IPS DF 6.9 (cell line): ENCODE results near the gene CAPRIN2.

Source experiments
- DNase-seq: peaks from one replicate; pipeline ENCODE4 v3.0.0-alpha.2; 2013; ENCODE audit warnings: low read depth, low spot score
- H3K27ac ChIP-seq: one replicate; pipeline ENCODE4 v1.5.1; 2013; ENCODE audit warnings: low read length, control low read depth
- H3K27me3 ChIP-seq: 2 replicates; pipeline ENCODE4 v1.6.1; 2013; ENCODE audit warnings: mild to moderate bottlenecking, low read length; ENCODE audit not compliant: control insufficient read depth, insufficient read depth
- H3K36me3 ChIP-seq: 2 replicates; pipeline ENCODE4 v1.6.1; 2013; ENCODE audit warnings: low read length; ENCODE audit not compliant: control insufficient read depth, insufficient read depth
- H3K4me1 ChIP-seq: 2 replicates; pipeline ENCODE4 v1.6.1; 2013; ENCODE audit warnings: low read length; ENCODE audit not compliant: control insufficient read depth, insufficient read depth
- H3K4me3 ChIP-seq: 2 replicates; pipeline ENCODE4 v1.5.1; 2013; ENCODE audit warnings: mild to moderate bottlenecking, low read length
- H3K9me3 ChIP-seq: 2 replicates; pipeline ENCODE4 v1.6.1; 2013; ENCODE audit warnings: low read length, inconsistent platforms; ENCODE audit not compliant: control insufficient read depth, insufficient read depth
- WGBS: extraction: QIAGEN DNeasy Blood & Tissue Kit; methylation state at CpG from one replicate; pipeline ENCODE4 v1.1.7; 2013; ENCODE audit warnings: mixed read lengths, missing lambda C conversion rate; ENCODE audit not compliant: insufficient read length, insufficient coverage; 5-methylcytosine and 5-hydroxymethylcytosine counted together

CAPRIN2 gene

DNA sequence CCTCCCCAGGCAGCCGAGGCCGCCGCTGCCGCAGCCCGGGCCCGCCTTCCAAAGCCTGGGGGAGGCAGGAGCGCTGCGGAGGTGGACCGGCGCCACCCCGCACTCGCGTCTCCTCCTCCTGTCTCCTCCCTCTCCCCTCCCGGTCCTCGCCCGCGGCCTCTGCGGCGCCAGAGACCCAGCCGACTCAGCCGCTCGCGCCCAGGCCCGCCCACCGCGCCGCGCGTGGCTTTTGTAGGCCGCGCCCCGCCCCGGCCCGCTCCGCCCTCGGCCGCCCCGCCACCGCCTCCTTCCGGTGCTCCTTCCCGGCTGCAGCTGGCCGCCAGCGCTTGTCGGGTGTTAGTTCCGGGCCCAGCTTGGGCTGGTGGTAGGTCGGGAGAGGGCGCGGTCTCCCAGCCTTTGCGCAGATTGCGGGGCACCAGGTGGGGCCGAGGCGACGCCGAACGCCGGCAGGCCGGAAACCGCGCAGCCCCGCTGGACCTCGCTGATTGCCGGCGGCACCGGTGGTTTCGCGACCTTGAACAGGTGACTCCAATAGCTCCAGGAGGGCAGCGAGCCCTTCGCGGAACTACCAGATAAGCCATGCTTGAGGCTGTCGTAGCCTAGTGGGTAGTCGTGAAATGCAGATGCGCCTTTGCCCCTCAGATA lies at the start of gene CAPRIN2:
Gene CAPRIN2 (minus strand): TSS at position 202 of the 645 bp plus-strand sequence. CDS start 1,431 bp downstream, outside the sequence.
- Histone ChIP-seq H3K36me3 (no peaks in the 10 kb centered on the region), H3K4me1 (peaks cover 3% of the 10 kb centered on the region; the same call in 1 of the 2 replicates), H3K9me3 (no peaks in the 10 kb centered on the region), H3K4me3 (peak within 1 kb of the TSS; percentile 59; the same call in 1 of the 2 replicates), H3K27ac (no peak within 1 kb of the TSS), H3K27me3 (no peaks in the 10 kb centered on the region)
- peak; percentile 78 for DNase-seq
- no CpG with 5 or more reads among the region's 72 CpGs for WGBS

DNA sequence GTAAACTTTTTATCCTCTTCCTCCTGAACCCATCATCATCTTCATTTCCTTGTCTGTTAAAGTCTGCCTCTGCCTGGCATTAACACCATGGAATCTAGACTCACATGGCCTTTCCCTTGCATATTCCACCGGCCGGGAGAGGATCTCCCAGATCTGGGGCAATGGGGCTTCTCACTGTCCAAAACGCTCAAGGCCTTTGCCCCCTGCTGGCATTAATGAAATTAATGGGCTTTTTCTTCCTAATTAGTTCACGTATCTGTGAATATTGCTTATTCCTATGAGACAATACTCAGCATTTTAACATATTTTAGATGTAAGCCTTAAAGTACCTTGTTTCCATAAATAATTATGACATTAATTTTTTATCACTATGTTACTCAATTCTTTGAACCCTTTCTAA lies 42.9 kb upstream of the CAPRIN2 start:
- H3K36me3 ChIP-seq, result no peaks in the 10 kb centered on the region
- no peak overlapping the region for H3K27ac ChIP-seq
- H3K9me3 ChIP-seq, result no peaks in the 10 kb centered on the region; the same call in 1 of the 2 replicates
- no peak overlapping the region for H3K4me3 ChIP-seq
- peaks cover 4% of the 10 kb centered on the region; the same call in 1 of the 2 replicates for H3K4me1 ChIP-seq
- no peaks in the 10 kb centered on the region for H3K27me3 ChIP-seq
- no peak for DNase-seq
- WGBS, result no CpG with 5 or more reads among the region's 4 CpGs

- DNase-seq, result no peak
- Histone ChIP-seq H3K4me1 (peaks cover 4% of the 10 kb centered on the region; the same call in 1 of the 2 replicates), H3K27me3 (no peaks in the 10 kb centered on the region), H3K27ac (no peak overlapping the region), H3K36me3 (no peaks in the 10 kb centered on the region), H3K9me3 (no peaks in the 10 kb centered on the region; the same call in 1 of the 2 replicates), H3K4me3 (peak overlapping the region; percentile 22; the same call in 1 of the 2 replicates)
- no CpG with 5 or more reads among the region's 22 CpGs for WGBS
These were observed 42.2 kb upstream of the CAPRIN2 start for GRCh38 chr12:30796891-30797371.

- Histone ChIP-seq H3K4me1 (peaks cover 4% of the 10 kb centered on the region; the same call in 1 of the 2 replicates), H3K27me3 (no peaks in the 10 kb centered on the region), H3K36me3 (no peaks in the 10 kb centered on the region), H3K27ac (no peak overlapping the region), H3K4me3 (peak overlapping the region; percentile 53; the same call in 1 of the 2 replicates), H3K9me3 (no peaks in the 10 kb centered on the region; the same call in 1 of the 2 replicates)
- whole genome bisulfite sequencing, result no CpG with 5 or more reads among the region's 38 CpGs
- DNase-seq, result no peak
These were observed 41.6 kb upstream of the CAPRIN2 start for GRCh38 chr12:30796313-30796780.

DNA sequence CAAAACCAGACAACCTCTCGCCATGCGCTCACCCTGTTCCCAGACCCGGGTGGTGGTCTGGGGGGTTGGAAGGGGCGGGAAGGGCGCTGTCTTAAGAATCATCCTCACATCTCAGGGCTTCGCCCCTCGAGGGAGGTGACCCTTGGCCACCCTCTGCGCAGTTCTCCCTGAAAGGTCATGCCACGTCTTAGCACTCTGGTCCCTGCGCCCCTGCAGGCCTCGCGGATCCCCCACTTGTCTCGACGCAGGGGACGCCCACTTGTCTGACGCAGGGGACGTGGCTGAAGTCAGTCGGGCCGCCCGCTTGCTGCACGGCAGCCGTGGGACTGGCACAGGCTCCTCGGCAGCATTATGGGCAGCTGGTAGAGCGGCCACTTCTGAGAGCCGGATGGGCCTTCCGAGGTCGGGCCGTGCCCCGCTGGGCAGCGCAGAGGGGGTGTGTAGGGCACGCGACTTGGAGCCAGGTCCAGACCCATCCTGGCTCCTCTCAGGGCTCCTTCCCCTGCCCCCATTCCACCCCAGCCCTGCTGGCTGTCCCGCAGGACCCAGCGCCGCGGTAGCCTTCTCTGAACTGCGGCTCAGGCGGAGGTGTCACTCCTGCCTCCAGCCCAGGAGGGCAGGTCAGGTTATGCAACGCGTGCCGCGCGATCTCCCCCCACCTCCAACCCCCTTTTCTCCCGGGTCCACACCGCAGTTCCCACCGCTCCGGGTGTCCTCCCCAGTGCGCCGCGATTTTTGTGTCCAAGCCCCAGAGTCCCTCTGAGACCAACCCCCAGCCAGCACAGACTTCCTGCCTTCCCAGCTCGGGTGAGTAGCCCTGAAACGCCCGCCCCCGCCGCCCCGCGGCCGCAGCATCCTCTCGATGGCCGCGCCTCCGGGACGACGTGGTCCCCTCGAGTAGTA lies 40.9 kb upstream of the CAPRIN2 start:
- WGBS, result no CpG with 5 or more reads among the region's 65 CpGs
- Histone ChIP-seq H3K27me3 (no peaks in the 10 kb centered on the region), H3K4me3 (peak overlapping the region; percentile 53; the same call in 1 of the 2 replicates), H3K27ac (no peak overlapping the region), H3K36me3 (no peaks in the 10 kb centered on the region), H3K4me1 (peaks cover 4% of the 10 kb centered on the region; the same call in 1 of the 2 replicates), H3K9me3 (no peaks in the 10 kb centered on the region; the same call in 1 of the 2 replicates)
- no peak for DNase-seq

DNA sequence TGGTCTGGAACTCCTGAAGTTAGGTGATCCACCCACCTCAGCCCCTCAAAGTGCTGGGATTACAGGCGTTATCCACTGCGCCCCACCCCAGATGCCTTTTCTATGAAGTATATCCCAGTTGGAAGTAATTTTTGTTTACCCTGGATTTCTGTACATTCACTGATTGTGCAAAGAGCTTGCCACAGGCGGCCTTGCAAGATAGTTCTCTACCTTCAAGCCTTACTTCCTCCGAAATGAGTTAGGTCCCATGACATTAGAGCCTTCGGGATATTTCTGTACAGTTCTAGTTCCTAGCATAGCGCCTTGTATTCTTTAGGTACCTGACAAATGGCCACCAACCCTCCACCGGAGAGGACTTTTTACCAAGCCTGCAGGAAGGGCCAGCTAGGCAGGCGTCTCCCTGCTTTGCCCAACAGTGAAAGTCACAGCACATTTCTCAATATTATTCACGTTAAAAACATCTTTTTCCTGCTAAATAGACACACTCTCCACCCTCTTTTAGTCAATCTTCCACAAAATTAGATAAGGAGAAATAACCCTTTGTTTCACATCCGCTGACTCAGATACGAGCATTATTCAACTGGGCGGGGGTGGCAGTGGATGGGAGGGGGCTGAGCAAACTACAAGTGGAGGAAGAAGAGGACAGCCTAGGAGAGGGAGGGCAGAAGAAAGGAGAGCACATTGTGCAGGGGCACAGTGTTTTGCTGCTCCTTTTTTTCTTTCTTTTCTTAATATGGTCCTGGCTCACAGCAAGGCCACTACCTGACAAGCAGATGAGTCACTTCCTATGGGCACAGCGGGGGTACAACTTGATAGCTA lies 40.0 kb upstream of the CAPRIN2 start:
- no peak for DNase-seq
- H3K4me1 ChIP-seq, result peaks cover 4% of the 10 kb centered on the region; the same call in 1 of the 2 replicates
- H3K27ac ChIP-seq, result no peak overlapping the region
- H3K27me3 ChIP-seq, result no peaks in the 10 kb centered on the region
- no CpG with 5 or more reads among the region's 13 CpGs for WGBS
- H3K4me3 ChIP-seq, result no peak overlapping the region
- no peaks in the 10 kb centered on the region for H3K9me3 ChIP-seq
- H3K36me3 ChIP-seq, result no peaks in the 10 kb centered on the region

DNA sequence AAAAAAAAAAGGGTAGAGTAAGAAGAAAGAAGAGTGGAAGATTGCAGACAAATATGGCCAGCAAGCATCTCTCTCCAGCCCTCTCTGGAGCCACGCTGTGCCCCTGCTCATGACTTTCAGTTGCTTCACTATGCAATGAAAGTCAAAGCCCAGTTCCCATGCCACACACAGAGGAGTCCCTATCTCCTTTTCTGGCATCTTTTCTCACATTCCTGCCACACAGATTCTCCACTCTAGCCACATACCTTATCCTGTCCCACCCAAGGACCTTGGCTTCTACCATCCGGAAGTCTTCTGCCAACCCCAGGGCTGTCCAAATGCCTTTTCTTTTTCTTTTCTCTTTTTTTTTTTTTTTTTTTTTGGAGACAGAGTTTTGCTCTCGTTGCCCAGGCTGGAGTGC lies 39.3 kb upstream of the CAPRIN2 start:
- H3K9me3 ChIP-seq, result no peaks in the 10 kb centered on the region
- peaks cover 4% of the 10 kb centered on the region; the same call in 1 of the 2 replicates for H3K4me1 ChIP-seq
- H3K4me3 ChIP-seq, result no peak overlapping the region
- H3K27ac ChIP-seq, result no peak overlapping the region
- H3K27me3 ChIP-seq, result no peaks in the 10 kb centered on the region
- no peaks in the 10 kb centered on the region for H3K36me3 ChIP-seq
- no peak for DNase-seq
- no CpG with 5 or more reads among the region's 3 CpGs for WGBS

GRCh38 chr12:30792648-30793499 lies 38.1 kb upstream of the CAPRIN2 start:
- no CpG with 5 or more reads among the region's 4 CpGs for WGBS
- no peak overlapping the region for H3K4me3 ChIP-seq
- no peak overlapping the region for H3K27ac ChIP-seq
- peaks cover 4% of the 10 kb centered on the region; the same call in 1 of the 2 replicates for H3K4me1 ChIP-seq
- no peak for DNase-seq
- H3K9me3 ChIP-seq, result no peaks in the 10 kb centered on the region
- no peaks in the 10 kb centered on the region for H3K27me3 ChIP-seq
- no peaks in the 10 kb centered on the region for H3K36me3 ChIP-seq

DNA sequence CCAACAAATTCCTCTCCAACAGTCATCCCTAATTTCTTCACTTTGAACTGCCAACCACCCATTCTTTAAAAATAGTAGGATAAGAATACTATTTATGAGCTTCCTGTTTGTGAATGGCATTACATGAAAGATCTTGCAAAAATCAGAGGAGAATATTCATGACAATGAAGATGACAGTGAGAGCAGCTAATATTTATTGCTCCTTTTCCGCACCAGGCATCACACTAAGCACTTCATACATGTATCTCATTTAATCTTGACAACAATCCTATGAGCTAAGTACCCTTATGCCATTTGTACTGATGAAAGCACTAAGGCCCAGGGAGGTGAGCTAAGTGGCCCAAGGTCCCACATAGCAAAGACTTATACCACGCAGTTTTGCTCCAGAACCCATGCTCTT lies 37.3 kb upstream of the CAPRIN2 start:
- WGBS, result no CpG with 5 or more reads among the region's 2 CpGs

More for the DNA sequence above, 37.3 kb upstream of the CAPRIN2 start:
- Histone ChIP-seq H3K36me3 (no peaks in the 10 kb centered on the region), H3K4me3 (no peak overlapping the region), H3K27me3 (no peaks in the 10 kb centered on the region), H3K4me1 (peaks cover 4% of the 10 kb centered on the region; the same call in 1 of the 2 replicates), H3K9me3 (no peaks in the 10 kb centered on the region), H3K27ac (no peak overlapping the region)
- DNase-seq, result no peak
